K562 (cell line): ENCODE measurements around the gene ABLIM1. TPM values are rescaled to one million over a fixed set of nuclear protein-coding genes. Genes with fewer than 3 reads are reported as not detected.

Source experiments
- ATAC-seq: fragments of 200-7000 bp; cut with Tn5 transposase; 3 replicates; pipeline ENCODE4 v1.9.1; 2020; ENCODE audit warnings: moderate library complexity
- BruUV-seq: library from RNA; stranded (reverse); fragments of 400-500 nt; replicated peaks from 2 replicates; lab custom pipeline; 2021; lab: Mats Ljungman, UMichigan
- CTCF ChIA-PET: fragments of 300-600 bp; formaldehyde crosslinking; extraction: SDS; loops from one replicate; lab custom pipeline; 2021; ENCODE audit warnings: low intra/inter-chr PET ratio; lab: Yijun Ruan, JAX
- POLR2A ChIA-PET: fragments of 300-600, 350-650 bp; sonication (Branson Sonifier 250); formaldehyde crosslinking; extraction: SDS; loops from one replicate; lab custom pipeline; 2021; ENCODE audit warnings: antibody characterized with exemption, inconsistent platforms; lab: Yijun Ruan, JAX
- DNase-seq, 4 experiments: peaks; one replicate each; pipeline versions ENCODE4 v3.0.0 to v3.0.0-alpha.2; 2011 to 2018; ENCODE audit warnings: low spot score in 3 of 4, mixed read lengths in 3 of 4; ENCODE audit errors: extremely low read depth in 1 of 4
- FAIRE-seq: peaks from 2 replicates; lab custom pipeline; 2011; peaks lifted over from hg19 to GRCh38; lab: Jason Lieb, UNC
- H2AFZ ChIP-seq: 2 replicates; pipeline ENCODE4 v1.6.0; 2011; ENCODE audit warnings: low read depth, low read length, control low read depth, inconsistent platforms
- H3K27ac ChIP-seq: fragments of 200-600 bp; 3 replicates; pipeline ENCODE4 v1.8.0; 2011; ENCODE audit warnings: low read depth, mild to moderate bottlenecking, control low read depth, inconsistent platforms, low read length, moderate library complexity, mixed read lengths; ENCODE audit errors: extremely low read depth
- H3K27me3 ChIP-seq, 2 experiments: fragments of 300-600 bp in 1 of 2; 2 replicates in 1 of 2; 3 replicates in 1 of 2; pipeline versions ENCODE4 v1.6.0 to v1.8.0; 2011; ENCODE audit warnings: inconsistent platforms in 2 of 2, low read length in 2 of 2, mild to moderate bottlenecking in 1 of 2, mixed read lengths in 1 of 2, moderate library complexity in 1 of 2; ENCODE audit not compliant: control insufficient read depth in 2 of 2, insufficient read depth in 2 of 2
- H3K36me3 ChIP-seq: fragments of 300-600 bp; 3 replicates; pipeline ENCODE4 v1.8.0; 2011; ENCODE audit warnings: mild to moderate bottlenecking, low read length, inconsistent platforms; ENCODE audit not compliant: control insufficient read depth, insufficient read depth
- H3K4me1 ChIP-seq, 2 experiments: fragments of 200-600 bp in 1 of 2; replicated peaks in 1 of 2; 2 replicates in 1 of 2; 3 replicates in 1 of 2; pipeline versions ENCODE4 v1.5.1 to v1.8.0; 2011; ENCODE audit warnings: inconsistent platforms in 2 of 2, low read length in 2 of 2, mild to moderate bottlenecking in 1 of 2, mixed read lengths in 1 of 2, moderate library complexity in 1 of 2; ENCODE audit not compliant: control insufficient read depth in 2 of 2, insufficient read depth in 2 of 2
- H3K4me2 ChIP-seq: 2 replicates; pipeline ENCODE4 v1.6.1; 2011; ENCODE audit warnings: low read length, control low read depth, inconsistent platforms, mixed read lengths; ENCODE audit not compliant: insufficient read depth
- H3K4me3 ChIP-seq: fragments of 200-600 bp; sonication (generic), shearing (Covaris generic); 2 replicates; pipeline ENCODE4 v1.5.1; 2016; ENCODE audit warnings: control low read depth, inconsistent platforms
- H3K79me2 ChIP-seq: fragments of 200-600 bp; 3 replicates; pipeline ENCODE4 v1.8.0; 2011; ENCODE audit warnings: low read length, inconsistent platforms; ENCODE audit not compliant: control insufficient read depth, insufficient read depth
- H3K9ac ChIP-seq, 2 experiments: 2 replicates each; pipeline versions ENCODE4 v1.6.0 to v1.6.1; 2011; ENCODE audit warnings: low read depth in 2 of 2, low read length in 2 of 2, control low read depth in 1 of 2, inconsistent platforms in 1 of 2, mild to moderate bottlenecking in 1 of 2, mixed read lengths in 1 of 2; ENCODE audit not compliant: insufficient read depth in 1 of 2
- H3K9me1 ChIP-seq: one replicate; pipeline ENCODE4 v1.6.0; 2011; ENCODE audit warnings: inconsistent platforms, mild to moderate bottlenecking, low read length, moderate library complexity; ENCODE audit not compliant: control insufficient read depth, insufficient read depth
- H3K9me3 ChIP-seq: replicated peaks from 2 replicates; pipeline ENCODE4 v1.5.1; 2011; ENCODE audit warnings: low read depth, low read length, inconsistent platforms; ENCODE audit not compliant: control insufficient read depth, insufficient read depth
- H4K20me1 ChIP-seq: replicated peaks from 2 replicates; pipeline ENCODE4 v1.6.1; 2011; ENCODE audit warnings: low read length, inconsistent platforms, mixed read lengths; ENCODE audit not compliant: control insufficient read depth, insufficient read depth
- EGR1 ChIP-seq: fragments of 450-650 bp; conservative IDR thresholded peaks from 2 replicates; pipeline ENCODE4 v1.6.1; 2017; ENCODE audit warnings: mild to moderate bottlenecking
- MEF2A ChIP-seq: IDR thresholded peaks from 2 replicates; pipeline ENCODE4 v1.6.1; 2011; ENCODE audit warnings: low read depth, mild to moderate bottlenecking, low read length, moderate library complexity; ENCODE audit not compliant: control insufficient read depth
- SMAD4 ChIP-seq: fragments of 250-450 bp; sonication (Bioruptor Pico); conservative IDR thresholded peaks from 2 replicates; pipeline ENCODE4 v1.8.0; 2021; ENCODE audit warnings: inconsistent platforms, mild to moderate bottlenecking, moderate library complexity
- WGBS: fragments of 100-300 bp; shearing (Covaris generic); methylation state at CpG from one replicate; pipeline ENCODE4 v1.1.6; 2016; ENCODE audit warnings: low coverage, mixed read lengths; ENCODE audit not compliant: insufficient coverage; ENCODE audit errors: missing lambda C conversion rate; 5-methylcytosine and 5-hydroxymethylcytosine counted together
- in situ Hi-C: fragments of 300-500 bp; cut with MboI; formaldehyde crosslinking; loops from 4 replicates; pipeline ENCODE4 v1.15.0; 2018; ENCODE audit warnings: inconsistent platforms, mixed read lengths
- intact Hi-C: fragments of 100-400 bp; cut with micrococcal nuclease; formaldehyde crosslinking; loops from 2 replicates; pipeline ENCODE4 v1.14.2; 2022
- polyA plus RNA-seq, 8 experiments: library from polyadenylated mRNA; depleted of rRNA in 4 of 8; stranded (reverse) in 5 of 8; unstranded in 3 of 8; fragments of >200 nt; fragmentation: Nextera tagmentation in 2 of 8; fragmentation: Illumina TruSeq in 1 of 8; extraction: Ambion mirVana in 2 of 8; extraction: Trizol in 1 of 8; gene quantifications; 2 replicates each; pipeline versions ENCODE4 v1.2.1 to v1.2.3, GENCODE V29; 2011 to 2014; ENCODE audit warnings: inconsistent platforms in 1 of 8, missing spikeins in 1 of 8
- total RNA-seq, 7 experiments: library from RNA; depleted of rRNA in 6 of 7; stranded (reverse); fragments of >200 nt in 6 of 7; fragmentation: Illumina TruSeq in 2 of 7; extraction: Trizol in 2 of 7; gene quantifications; 2 replicates each; pipeline versions ENCODE4 v1.2.1 to v1.2.3, GENCODE V29; 2011 to 2021; ENCODE audit warnings: low replicate concordance in 1 of 7

Gene ABLIM1
- total and polyA plus RNA-seq, 9 of the 15 experiments (the other 6 are each of a cell fraction or from before 2014, with no cell fraction given): 0.07 to 0.49 (median 0.14) TPM; not detected in 6

DNA sequence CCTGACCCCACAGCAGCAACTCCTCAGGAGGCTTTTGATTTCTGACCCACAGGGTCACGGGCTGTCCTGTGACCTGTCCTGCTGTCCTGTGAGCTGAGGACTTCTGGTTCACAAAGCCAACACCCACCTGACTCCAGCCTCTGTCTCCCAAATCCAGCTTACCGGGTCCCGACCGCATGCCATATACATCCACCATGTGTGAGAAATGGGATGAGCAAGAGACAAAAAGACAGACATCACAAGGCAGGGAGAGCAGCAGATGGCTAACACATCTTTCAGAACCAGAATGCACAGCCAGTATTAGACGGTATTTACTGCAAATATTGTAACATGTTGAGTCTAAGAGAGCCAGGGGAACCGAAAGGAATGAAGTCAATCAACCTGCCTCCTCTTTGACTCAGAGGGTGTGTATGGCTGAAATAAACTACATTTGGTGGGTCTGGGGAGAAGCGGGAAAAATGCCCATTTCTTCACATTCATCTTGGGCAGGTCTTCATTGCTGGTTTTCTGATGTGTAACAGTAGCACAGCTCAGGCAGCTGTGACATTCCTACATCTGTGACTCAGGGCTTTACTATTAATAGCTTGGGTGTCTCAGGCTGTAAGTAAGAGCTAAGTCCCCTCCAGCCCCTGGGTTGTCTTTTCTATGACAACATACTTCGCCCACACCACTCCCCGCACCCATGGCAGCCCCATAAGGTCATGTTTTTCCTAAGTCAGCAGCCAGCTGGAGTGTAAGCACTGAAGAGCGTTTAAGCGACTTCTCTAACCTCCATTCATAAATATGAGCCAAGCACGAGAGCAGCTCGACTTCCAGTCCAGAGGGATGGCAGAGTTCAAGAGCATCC lies 25.0 kb downstream of the ABLIM1 start:
- FAIRE-seq (no peak), DNase-seq (peak in 2 of 4 experiments; percentile 17 to 33), ATAC-seq (no peak)
- BruUV-seq: no TSS peak
- Histone ChIP-seq H3K9ac (no peak overlapping the region), H3K4me3 (no peak overlapping the region), H2AFZ (no peak overlapping the region), H3K36me3 (no peaks in the 10 kb centered on the region), H3K79me2 (no peaks in the 10 kb centered on the region), H3K27ac (no peak overlapping the region), H3K4me1 (peaks cover 0 to 5% of the 10 kb centered on the region in 2 experiments; a peak in 2 of 5 replicates), H3K9me1 (no peaks in the 10 kb centered on the region), H3K27me3 (peaks cover 10 to 27% of the 10 kb centered on the region in 2 experiments), H3K4me2 (peak overlapping the region; percentile 36; the same call in 1 of the 2 replicates)
- in situ Hi-C loops: no loop called here
- POLR2A ChIA-PET: interaction anchor here (0.7 kb wide), 1 partner anchor 17 kb away, joined by 3 read pairs; no protein-coding TSS in a partner anchor
- TF ChIP-seq SMAD4: no peak
- 0 out of 2 replicates have a peak, but pooled peaks have one; percentile 4 for TF ChIP-seq EGR1
- TF ChIP-seq MEF2A: peak; percentile 50; the same call in 1 of the 2 replicates
- TF ChIP-seq, all 486 proteins: peak for 2
- WGBS: 3% methylated on average over 12 of the region's 13 CpGs
- CTCF ChIA-PET: no interaction called here
- no peaks in the 10 kb centered on the region for H4K20me1 ChIP-seq
- intact Hi-C loops: no loop called here
- H3K9me3 ChIP-seq: no peaks in the 10 kb centered on the region
